HL-60/S4 treated with phorbol 12-myristate 13-acetate at 8.2 ng/mL for 4 days and 3 days (cell line): ENCODE results near the gene SRPRA.
"Not testable (repeated sequence)": the region's sequence is repeated elsewhere in the genome, so short reads cannot be mapped to it uniquely, and the experiment has no call there.

Experiments
- in situ Hi-C: fragments of 300-500 bp; cut with MboI; formaldehyde crosslinking; loops from 2 replicates; pipeline ENCODE4 v1.15.0; 2022; ENCODE audit warnings: low sequenced_read_pairs

Gene SRPRA

DNA sequence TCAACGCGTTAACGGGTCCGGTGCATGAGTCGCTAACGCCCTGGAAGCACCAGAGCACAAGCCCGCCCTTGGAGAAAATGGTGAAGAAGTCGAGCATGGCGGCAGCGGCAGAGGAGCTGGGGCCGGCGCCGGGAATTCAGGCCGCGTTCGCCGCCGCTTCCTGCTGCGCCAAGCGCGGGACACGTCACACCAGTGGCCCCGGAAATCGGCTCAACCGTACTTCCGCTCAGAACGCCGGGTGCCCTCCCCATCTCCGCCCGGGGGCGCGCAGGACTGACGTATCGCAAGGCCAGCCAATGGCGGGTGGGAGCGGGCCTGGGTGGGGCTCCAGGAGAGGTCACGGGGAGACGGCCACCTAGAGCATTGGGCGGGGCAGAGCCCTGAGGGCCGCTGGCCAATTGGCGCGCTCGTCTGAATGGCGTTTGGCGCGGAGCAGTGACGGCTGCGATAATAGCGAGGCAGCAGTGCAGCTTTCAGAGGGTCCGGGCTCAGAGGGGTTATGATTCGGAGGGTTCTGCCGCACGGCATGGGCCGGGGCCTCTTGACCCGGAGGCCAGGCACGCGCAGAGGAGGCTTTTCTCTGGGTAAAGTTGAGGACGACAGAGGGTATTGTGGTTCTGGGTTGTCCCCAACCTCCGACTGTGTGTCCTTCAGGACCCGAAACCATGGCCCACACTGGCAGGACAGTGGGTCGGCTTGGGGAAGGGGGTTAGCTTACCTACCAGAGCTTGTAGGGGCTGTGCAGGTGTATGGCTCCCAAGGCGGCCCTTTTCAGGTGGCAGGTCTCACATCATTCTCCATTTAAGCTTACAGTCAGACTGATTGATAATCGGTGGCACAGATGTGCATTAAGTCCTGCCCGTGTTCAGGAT is at the start of gene SRPRA, which contains the start of gene FOXRED1:
Gene SRPRA (minus strand): TSS at position 188 of the 872 bp plus-strand sequence. CDS start 91 bp downstream, at position 97.
Gene FOXRED1 (plus strand): TSS at position 447 of the 872 bp plus-strand sequence. CDS start 53 bp downstream, at position 500.
- in situ Hi-C loops, result no loop called here

GRCh38 chr11:126317756-126318573 is 49.3 kb upstream of the SRPRA start:
- in situ Hi-C loops, result no loop called here

- in situ Hi-C loops, result no loop called here
These were observed 48.7 kb upstream of the SRPRA start for GRCh38 chr11:126317432-126317755.

DNA sequence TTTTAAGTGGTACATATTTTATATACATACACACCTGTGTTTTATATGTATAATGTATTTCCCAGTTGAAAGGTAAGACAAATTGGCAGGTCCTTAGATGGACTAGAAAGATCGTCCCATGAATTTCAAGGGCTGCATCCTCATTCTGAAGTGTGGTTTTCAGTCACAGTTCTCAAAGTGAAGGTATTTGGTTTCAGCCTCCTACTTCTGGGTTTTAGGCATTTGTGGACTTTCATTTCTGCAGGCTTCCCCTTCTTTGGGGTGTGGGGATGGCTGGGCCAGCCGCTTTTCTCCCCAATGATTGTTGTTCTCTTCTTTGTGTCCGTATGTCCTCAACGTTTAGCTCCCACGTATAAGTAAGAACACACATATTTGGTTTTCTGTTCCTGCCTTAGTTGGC is 45.1 kb upstream of the SRPRA start:
- in situ Hi-C loops, result no loop called here

DNA sequence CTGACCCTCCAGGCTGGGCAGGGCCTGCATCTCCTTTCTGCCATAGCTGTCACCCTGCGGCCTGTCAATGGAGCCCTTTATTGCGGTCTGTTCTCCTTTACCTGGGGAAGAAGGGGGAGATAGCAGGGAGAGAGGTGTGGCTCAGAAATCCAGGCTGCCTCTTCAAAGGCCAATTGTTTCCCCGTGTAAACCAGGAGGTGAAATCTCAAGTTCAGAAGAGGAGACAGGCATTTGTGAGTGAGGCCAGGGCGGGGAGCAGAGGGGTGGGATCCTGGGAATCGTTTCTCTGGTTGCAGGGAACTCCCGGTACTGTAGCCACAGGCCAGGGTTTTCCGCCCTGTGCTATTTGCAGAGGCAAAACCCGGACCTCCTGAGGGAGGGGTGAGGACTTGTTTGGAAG is 44.3 kb upstream of the SRPRA start:
- in situ Hi-C loops, result no loop called here

DNA sequence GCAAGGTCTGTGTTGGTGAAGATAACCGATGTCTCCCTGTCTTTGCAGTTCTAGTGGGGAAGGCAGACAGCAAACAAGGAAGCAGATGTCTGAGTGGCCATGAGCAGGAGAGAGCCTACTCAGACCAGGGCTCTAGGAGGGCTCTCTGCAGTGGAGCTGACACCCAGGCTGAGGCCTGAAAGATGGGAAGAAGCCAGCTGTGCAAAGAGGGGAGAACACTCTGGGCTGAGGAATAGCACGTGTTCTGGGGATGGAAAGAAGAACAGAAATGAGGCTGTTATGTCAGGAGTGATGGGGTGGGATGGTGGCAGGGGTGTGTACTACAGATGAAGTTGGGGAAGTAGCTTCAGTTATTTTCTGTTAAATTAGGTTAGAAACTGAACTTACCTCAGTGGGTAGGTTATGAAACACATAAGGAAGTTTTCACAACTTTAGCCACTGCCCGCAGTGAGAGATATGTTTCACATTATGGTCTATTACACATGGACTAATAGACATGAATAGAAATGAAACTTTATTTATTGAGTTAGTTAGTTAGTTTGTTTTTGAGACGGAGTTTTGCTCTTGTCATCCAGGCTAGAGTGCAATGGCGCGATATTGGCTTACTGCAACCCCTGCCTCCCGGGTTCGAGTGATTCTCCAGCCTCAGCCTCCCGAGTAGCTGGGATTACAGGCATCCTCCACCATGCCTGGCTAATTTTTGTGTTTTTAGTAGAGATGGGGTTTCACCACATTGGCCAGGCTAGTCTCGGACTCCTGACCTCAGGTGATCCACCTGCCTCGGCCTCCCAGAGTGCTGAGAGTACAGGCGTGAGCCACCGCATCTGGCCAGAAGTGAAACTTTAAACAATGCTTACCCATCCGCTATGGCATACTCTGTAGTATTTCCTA is 43.0 kb upstream of the SRPRA start:
- in situ Hi-C loops, result no loop called here

- in situ Hi-C loops, result no loop called here
These were observed 42.3 kb upstream of the SRPRA start for GRCh38 chr11:126310992-126311310.

DNA sequence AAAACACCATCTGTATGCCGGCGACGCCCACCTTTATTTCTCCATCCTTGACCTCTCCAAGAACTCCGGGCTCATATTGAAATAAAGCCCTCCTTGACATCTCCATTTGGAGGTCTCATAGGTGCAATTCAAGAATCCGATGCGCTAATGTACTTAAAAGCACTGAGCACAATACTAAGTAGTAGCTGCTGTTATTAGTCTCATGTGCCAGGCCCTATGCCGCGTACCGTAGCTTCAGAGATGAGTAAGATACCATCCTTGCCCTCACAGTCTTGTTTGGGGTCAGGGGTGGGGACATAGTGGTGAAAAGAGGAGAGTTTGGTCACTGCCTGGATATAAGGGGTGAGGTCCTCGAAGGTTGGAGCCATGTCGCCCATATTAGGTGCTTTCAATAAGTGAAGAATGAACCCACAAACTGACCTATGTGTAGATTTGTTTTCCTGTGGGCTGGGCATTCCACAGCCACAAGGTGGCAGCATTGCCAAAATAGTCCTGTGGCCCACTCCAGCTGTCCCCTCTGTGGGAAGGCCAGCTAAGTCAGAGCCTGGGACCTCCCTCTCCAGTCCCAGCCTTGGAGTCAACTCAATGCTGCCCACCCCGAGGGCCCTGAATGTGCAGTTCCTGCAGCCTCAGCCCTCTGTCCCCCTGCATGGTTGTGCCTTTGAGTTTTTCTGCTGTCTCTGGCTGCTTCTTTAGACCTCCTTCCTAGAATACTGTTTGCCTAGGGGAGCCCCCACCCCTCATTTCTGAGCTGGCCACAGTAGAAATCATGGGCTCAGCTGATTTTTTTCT is 41.7 kb upstream of the SRPRA start:
- in situ Hi-C loops, result no loop called here

DNA sequence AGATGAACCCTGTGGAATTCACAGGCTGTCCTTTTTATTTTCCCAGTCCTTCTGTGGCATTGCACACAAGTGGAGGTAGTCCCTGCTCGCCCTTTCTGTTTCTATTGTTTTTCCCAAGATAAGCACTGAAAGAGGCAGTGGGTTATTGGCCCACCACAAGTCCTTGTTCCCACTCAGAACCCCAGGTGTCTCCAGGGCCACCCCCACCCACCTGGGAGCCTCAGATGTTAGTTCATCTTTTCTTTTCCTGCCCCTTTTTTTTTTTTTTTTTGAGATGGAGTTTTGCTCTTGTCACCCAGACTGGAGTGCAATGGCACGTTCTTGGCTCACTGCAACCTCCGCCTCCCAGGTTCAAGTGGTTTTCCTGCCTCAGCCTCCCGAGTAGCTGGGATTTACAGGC is 40.1 kb upstream of the SRPRA start:
- in situ Hi-C loops, result not testable (repeated sequence)

DNA sequence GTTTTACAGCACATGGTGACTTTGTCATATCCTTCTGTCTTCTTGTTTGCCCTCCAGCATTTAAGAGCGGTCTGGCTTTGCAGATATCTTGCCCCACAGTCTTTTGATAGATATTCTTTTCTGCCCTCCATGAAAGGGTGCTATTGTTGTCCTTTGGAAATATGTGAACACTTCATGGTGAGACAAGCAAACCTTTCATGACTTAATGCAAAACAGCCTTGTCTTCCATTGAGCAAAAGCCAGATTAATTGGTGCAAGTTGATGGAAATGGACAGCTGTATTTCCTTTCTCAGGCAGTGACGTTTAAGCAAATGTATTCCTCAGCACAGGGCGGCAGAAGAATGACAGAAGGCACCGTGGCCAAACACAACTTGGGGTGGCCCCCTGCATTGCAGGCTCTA is 39.6 kb upstream of the SRPRA start:
- in situ Hi-C loops, result no loop called here

DNA sequence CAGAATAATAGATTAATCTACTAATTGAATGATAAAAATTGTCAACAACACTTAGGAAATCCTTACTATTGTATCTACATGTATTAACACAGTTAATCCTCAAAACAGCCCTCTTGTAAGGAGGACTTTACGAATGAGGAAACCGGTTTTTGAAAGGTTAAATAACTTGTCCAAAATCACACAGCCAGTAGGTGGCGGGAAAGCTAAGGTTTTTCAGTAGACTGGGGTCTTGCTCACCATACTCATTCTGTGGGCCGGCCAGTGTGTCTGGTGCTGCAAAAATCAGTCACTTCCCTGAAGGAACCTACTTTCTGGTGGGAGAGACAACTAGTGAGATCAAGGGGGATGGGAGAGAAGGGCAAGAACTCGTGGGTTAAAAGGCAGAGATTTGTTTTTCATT is 39.0 kb upstream of the SRPRA start:
- in situ Hi-C loops, result no loop called here

- in situ Hi-C loops, result no loop called here
These were observed 37.0 kb upstream of the SRPRA start for GRCh38 chr11:126305699-126306098.

- in situ Hi-C loops, result no loop called here
These were observed 35.9 kb upstream of the SRPRA start for GRCh38 chr11:126304457-126305075.

DNA sequence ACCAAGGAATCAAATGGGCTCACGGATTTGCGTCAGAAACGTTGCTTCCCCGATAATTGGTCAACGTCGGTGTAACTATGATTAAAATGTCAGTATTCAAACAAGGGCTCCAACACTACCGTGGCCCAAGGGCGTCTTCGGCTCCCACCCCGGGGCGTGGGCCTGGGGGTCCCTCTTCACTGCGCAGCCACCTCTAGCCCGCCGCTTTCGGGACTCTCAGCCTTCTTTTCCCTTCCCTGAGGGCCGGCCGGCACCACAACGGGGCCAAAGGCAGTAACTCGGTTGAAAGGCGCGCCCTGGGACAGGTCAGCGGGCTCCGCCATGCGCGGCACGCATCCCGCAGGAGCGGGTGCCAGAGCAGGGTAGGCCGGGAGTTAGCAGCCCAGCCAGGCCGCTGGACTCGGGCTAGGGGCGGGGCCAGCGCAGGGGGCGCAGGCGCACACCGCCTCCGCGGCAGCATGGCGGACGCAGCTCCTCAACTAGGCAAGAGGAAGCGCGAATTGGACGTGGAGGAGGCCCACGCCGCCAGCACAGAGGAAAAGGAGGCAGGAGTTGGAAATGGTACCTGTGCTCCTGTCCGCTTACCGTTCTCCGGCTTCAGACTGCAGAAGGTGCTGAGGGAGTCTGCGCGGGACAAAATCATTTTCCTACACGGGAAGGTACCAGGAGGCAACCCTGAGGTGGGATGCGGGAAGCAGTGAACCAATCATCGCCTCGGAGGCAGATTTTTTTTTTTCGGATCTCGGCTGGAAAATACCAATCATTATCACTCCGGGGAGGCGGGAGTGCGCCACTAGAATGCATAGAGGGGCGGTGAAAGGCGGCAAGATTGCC is 35.1 kb upstream of the SRPRA start, which contains the start of gene DCPS:
Gene DCPS (plus strand): TSS at position 438 of the 834 bp plus-strand sequence. CDS start 21 bp downstream, at position 459.
- in situ Hi-C loops, result no loop called here

DNA sequence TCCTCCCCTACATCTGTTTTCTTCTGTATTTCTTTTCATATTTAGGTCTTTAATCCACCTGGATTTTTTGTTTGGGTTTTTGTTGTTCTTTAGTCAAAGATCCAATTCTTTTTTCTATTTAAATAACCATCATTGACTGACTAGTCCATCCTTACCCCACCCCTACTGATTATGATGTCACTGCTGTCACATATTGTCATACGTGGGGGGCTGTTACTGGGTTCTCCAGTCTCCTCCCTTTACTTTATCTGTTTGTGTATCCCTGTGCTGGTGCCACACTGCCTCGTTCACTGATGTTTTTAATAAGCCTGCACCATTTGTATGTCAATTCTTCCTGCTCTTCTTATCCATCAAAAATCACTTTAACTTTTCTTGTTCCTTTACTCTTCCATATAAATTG is 28.3 kb upstream of the SRPRA start:
- in situ Hi-C loops, result no loop called here

GRCh38 chr11:126293726-126294125 is 25.0 kb upstream of the SRPRA start:
- in situ Hi-C loops, result no loop called here

DNA sequence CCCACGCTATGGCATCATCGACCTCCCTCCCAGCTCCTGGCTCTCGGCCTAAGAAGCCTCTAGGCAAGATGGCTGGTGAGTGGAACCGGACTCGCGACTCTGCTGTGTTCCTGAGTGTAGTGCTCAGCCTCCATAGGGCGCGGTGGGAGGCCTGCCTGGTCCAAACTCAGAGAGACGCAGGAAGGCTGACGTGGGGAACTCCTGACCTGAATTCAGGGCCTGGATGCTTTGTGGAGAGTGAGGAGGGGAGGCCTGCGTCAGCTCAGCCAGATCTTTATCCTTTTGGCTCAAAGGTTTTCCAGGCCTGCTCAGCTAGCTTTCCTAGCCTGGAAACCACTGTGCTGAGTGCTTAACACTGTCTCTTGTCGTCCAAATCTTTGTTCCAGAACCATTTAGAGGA is 22.2 kb upstream of the SRPRA start:
- in situ Hi-C loops, result no loop called here

- in situ Hi-C loops, result no loop called here
These were observed 19.5 kb upstream of the SRPRA start for GRCh38 chr11:126288237-126288636.

- in situ Hi-C loops, result no loop called here
These were observed 16.1 kb upstream of the SRPRA start for GRCh38 chr11:126284829-126285228.
